ENCODE data around the gene LMO2.
"Not testable (repeated sequence)": the region's sequence is repeated elsewhere in the genome, so short reads cannot be mapped to it uniquely, and the experiment has no call there.

DNA sequence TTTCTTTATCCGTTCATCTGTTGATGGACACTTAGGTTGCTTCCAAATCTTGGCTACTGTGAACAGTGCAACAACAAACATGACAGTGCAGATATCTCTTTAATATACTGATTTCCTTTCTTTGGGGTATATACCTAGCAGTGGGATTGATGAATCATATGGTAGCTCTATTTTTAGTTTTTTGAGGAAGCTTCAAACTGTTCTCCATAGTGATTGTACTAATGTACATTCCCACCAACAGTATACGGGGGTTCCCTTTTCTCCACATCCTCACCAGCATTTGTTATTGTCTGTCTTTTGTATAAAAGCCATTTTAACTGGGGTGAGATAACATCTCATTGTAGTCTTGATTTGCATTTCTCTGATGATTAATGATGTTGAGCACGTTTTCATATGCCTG is 68.9 kb downstream of the LMO2 start:
- TF ChIP-seq, protein P1, sequence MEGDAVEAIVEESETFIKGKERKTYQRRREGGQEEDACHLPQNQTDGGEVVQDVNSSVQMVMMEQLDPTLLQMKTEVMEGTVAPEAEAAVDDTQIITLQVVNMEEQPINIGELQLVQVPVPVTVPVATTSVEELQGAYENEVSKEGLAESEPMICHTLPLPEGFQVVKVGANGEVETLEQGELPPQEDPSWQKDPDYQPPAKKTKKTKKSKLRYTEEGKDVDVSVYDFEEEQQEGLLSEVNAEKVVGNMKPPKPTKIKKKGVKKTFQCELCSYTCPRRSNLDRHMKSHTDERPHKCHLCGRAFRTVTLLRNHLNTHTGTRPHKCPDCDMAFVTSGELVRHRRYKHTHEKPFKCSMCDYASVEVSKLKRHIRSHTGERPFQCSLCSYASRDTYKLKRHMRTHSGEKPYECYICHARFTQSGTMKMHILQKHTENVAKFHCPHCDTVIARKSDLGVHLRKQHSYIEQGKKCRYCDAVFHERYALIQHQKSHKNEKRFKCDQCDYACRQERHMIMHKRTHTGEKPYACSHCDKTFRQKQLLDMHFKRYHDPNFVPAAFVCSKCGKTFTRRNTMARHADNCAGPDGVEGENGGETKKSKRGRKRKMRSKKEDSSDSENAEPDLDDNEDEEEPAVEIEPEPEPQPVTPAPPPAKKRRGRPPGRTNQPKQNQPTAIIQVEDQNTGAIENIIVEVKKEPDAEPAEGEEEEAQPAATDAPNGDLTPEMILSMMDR (IDR thresholded peaks at IDR 0.05), result not testable (repeated sequence)
- not testable (repeated sequence) for TF ChIP-seq POLR2A (IDR thresholded peaks at IDR 0.05)
